Iris pigment epithelial cell (primary cell): ENCODE data around the gene BCAM.
"Not testable (repeated sequence)": the region's sequence is repeated elsewhere in the genome, so short reads cannot be mapped to it uniquely, and the experiment has no call there.

Experiments used
- DNase-seq: peaks from one replicate; pipeline ENCODE4 v3.0.0-alpha.2; 2011; ENCODE audit warnings: low read depth

Gene BCAM

GRCh38 chr19:44817725-44818465 lies 9.0 kb downstream of the BCAM start:
- DNase-seq, result no peak

GRCh38 chr19:44818466-44819031 lies 9.6 kb downstream of the BCAM start:
- DNase-seq, result no peak

- no peak for DNase-seq
Observed at GRCh38 chr19:44819246-44819832, 10.4 kb downstream of the BCAM start.

- no peak for DNase-seq
Observed at GRCh38 chr19:44820648-44821609, 12.0 kb downstream of the BCAM start.

- no peak for DNase-seq
Observed at GRCh38 chr19:44822177-44822576, 13.3 kb downstream of the BCAM start.

GRCh38 chr19:44822670-44823372 lies 13.9 kb downstream of the BCAM start:
- DNase-seq, result no peak

GRCh38 chr19:44823373-44823698 lies 14.4 kb downstream of the BCAM start:
- no peak for DNase-seq

- DNase-seq, result no peak
Observed at GRCh38 chr19:44824761-44825160, 15.9 kb downstream of the BCAM start.

GRCh38 chr19:44832875-44833274 lies 24.0 kb downstream of the BCAM start:
- DNase-seq, result peak; percentile 14

GRCh38 chr19:44834399-44834798 lies 25.5 kb downstream of the BCAM start:
- not testable (repeated sequence) for DNase-seq

GRCh38 chr19:44839276-44839675 lies 30.4 kb downstream of the BCAM start:
- DNase-seq, result no peak

- DNase-seq, result no peak
Observed at GRCh38 chr19:44840811-44841210, 31.9 kb downstream of the BCAM start.

- DNase-seq, result no peak
Observed at GRCh38 chr19:44841231-44841630, 32.3 kb downstream of the BCAM start.

- no peak for DNase-seq
Observed at GRCh38 chr19:44845286-44845611, 36.3 kb downstream of the BCAM start.

GRCh38 chr19:44845612-44846454 lies 36.9 kb downstream of the BCAM start, which contains the start of gene NECTIN2:
NECTIN2 (plus strand) TSS chr19:44846297; CDS start chr19:44846526, 229 bp downstream.
- peak; percentile 97 for DNase-seq

GRCh38 chr19:44846455-44847143 lies 37.7 kb downstream of the BCAM start:
- peak; percentile 26 for DNase-seq

GRCh38 chr19:44847144-44848035 lies 38.5 kb downstream of the BCAM start:
- peak; percentile 65 for DNase-seq

GRCh38 chr19:44848036-44848811 lies 39.3 kb downstream of the BCAM start:
- DNase-seq, result peak; percentile 82
